ENCODE measurements around the gene ST3GAL3.

ST3GAL3 gene

DNA sequence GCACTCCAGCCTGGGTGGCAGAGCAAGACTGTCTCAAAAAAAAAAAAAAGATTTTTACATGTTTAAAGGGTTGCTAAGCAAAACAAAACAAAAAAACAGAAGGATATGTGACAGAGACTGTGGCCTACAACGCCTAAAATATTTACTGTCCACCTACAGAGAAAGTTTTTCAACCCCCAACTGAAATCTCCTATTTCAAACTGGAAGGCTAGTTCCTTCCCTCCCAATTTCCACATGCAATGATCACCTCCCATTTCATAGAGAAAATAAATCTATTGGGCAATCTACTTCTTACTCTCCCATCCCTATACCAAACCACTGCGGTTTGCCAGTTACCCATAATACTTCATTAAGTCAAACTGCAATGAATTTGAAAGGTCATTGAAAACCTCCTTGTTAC is 74.2 kb downstream of the ST3GAL3 start:
- peaks cover 0 to 4% (median 0%) of the 10 kb centered on the region in 4 donors for H3K4me1 ChIP-seq
- TF ChIP-seq, protein P1, sequence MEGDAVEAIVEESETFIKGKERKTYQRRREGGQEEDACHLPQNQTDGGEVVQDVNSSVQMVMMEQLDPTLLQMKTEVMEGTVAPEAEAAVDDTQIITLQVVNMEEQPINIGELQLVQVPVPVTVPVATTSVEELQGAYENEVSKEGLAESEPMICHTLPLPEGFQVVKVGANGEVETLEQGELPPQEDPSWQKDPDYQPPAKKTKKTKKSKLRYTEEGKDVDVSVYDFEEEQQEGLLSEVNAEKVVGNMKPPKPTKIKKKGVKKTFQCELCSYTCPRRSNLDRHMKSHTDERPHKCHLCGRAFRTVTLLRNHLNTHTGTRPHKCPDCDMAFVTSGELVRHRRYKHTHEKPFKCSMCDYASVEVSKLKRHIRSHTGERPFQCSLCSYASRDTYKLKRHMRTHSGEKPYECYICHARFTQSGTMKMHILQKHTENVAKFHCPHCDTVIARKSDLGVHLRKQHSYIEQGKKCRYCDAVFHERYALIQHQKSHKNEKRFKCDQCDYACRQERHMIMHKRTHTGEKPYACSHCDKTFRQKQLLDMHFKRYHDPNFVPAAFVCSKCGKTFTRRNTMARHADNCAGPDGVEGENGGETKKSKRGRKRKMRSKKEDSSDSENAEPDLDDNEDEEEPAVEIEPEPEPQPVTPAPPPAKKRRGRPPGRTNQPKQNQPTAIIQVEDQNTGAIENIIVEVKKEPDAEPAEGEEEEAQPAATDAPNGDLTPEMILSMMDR (IDR thresholded peaks at IDR 0.05), result no peak
- H3K27ac ChIP-seq, result no peak overlapping the region
- intact Hi-C loops (cut with DNase I; ENCODE audit: low total_unique reads), result no loop called here
- peaks cover 0 to 5% (median 0%) of the 10 kb centered on the region in 3 donors for H3K9me3 ChIP-seq
- no peaks in the 10 kb centered on the region for H3K36me3 ChIP-seq
- no peak for DNase-seq
- no peaks in the 10 kb centered on the region for H3K27me3 ChIP-seq
- H3K4me3 ChIP-seq, result no peak overlapping the region

DNA sequence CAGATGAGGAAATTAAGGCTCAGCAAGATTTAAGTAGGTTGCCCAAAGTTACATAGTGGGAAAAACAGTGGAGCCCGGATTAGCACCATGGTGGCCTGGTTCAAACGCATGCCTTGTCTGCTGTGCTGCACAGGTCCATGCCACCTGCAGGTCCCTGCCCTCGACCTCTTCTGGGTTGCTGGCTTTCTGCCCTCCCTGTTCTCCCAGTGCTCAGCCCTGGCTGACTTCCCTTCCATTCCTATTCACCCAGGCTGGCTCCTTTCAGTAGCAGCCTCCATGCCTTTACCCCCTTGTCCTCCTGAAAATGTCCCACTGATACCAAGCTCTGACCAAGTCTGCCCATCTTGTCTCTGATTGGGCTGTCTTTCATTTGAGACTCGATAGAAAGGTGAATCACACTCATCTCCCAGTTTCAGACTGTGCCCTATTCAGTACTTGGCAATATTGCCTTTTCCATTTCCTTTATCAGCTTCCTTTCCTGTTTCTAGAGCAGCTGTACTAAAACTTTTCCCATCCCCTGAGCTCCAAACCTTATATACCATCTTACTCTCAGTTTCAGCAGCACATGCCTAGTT is 75.8 kb downstream of the ST3GAL3 start:
- Histone ChIP-seq H3K36me3 (no peaks in the 10 kb centered on the region), H3K9me3 (peaks cover 0 to 5% (median 0%) of the 10 kb centered on the region in 3 donors), H3K27me3 (no peaks in the 10 kb centered on the region), H3K27ac (no peak overlapping the region), H3K4me3 (no peak overlapping the region), H3K4me1 (no peaks in the 10 kb centered on the region)
- intact Hi-C loops (cut with DNase I; ENCODE audit: low total_unique reads), result no loop called here
- DNase-seq, result no peak
- TF ChIP-seq, protein P1 (IDR thresholded peaks at IDR 0.05), result no peak

GRCh38 chr1:43783671-43784205 is 76.4 kb downstream of the ST3GAL3 start:
- DNase-seq, result no peak
- no peaks in the 10 kb centered on the region for H3K36me3 ChIP-seq
- H3K27ac ChIP-seq, result no peak overlapping the region
- H3K9me3 ChIP-seq, result peaks cover 0 to 5% (median 0%) of the 10 kb centered on the region in 3 donors
- H3K27me3 ChIP-seq, result no peaks in the 10 kb centered on the region
- intact Hi-C loops (cut with DNase I; ENCODE audit: low total_unique reads), result no loop called here
- no peak overlapping the region for H3K4me3 ChIP-seq
- TF ChIP-seq, protein P1 (IDR thresholded peaks at IDR 0.05), result no peak
- H3K4me1 ChIP-seq, result no peaks in the 10 kb centered on the region

- H3K27me3 ChIP-seq, result no peaks in the 10 kb centered on the region
- intact Hi-C loops (cut with DNase I; ENCODE audit: low total_unique reads), result no loop called here
- H3K4me3 ChIP-seq, result no peak overlapping the region
- TF ChIP-seq, protein P1 (IDR thresholded peaks at IDR 0.05), result no peak
- no peaks in the 10 kb centered on the region for H3K36me3 ChIP-seq
- H3K9me3 ChIP-seq, result no peaks in the 10 kb centered on the region
- no peak for DNase-seq
- no peaks in the 10 kb centered on the region for H3K4me1 ChIP-seq
- H3K27ac ChIP-seq, result no peak overlapping the region
Measured at GRCh38 chr1:43786201-43786958, 79.0 kb downstream of the ST3GAL3 start.

DNA sequence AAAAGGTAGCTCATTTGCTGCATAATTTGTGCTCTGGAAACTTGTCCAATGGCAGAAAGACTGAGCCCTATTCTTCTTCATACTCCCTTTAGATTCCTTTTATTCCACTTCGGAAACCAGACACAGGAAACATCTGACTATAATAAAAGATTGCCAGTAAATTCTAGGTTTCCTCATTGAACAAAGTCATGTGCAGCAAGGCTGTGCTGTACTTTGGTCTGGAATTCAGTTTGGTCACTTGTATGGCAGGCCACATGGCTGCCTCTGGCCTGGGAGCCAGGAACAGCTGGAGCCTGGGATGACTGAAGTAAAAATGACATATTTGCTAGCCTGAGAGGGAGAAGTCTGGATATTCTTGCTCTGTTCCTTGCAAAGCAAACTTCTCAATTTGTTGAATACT is 79.6 kb downstream of the ST3GAL3 start:
- no peak overlapping the region for H3K27ac ChIP-seq
- TF ChIP-seq, protein P1 (IDR thresholded peaks at IDR 0.05), result no peak
- DNase-seq, result no peak
- H3K4me1 ChIP-seq, result no peaks in the 10 kb centered on the region
- H3K27me3 ChIP-seq, result no peaks in the 10 kb centered on the region
- no peaks in the 10 kb centered on the region for H3K9me3 ChIP-seq
- H3K4me3 ChIP-seq, result no peak overlapping the region
- intact Hi-C loops (cut with DNase I; ENCODE audit: low total_unique reads), result no loop called here
- peaks cover 0 to 2% (median 0%) of the 10 kb centered on the region in 3 donors for H3K36me3 ChIP-seq

Measured in tibial artery (tissue), 4 donors.